HCT116 (cell line): ENCODE data around the gene CEP131. TPM values are rescaled to one million over a fixed set of nuclear protein-coding genes. Genes with fewer than 3 reads are reported as not detected.

Experiments used
- ATAC-seq: fragments of 200-7000 bp; cut with Tn5 transposase; 2 replicates; pipeline ENCODE4 v1.9.1; 2020; ENCODE audit warnings: mild to moderate bottlenecking, moderate library complexity
- BruUV-seq: library from RNA; stranded (reverse); fragments of 400-500 nt; replicated peaks from 2 replicates; lab custom pipeline; 2021; lab: Mats Ljungman, UMichigan
- CTCF ChIA-PET: fragments of 300-600 bp; sonication (Branson Sonifier 250); formaldehyde crosslinking; loops from one replicate; lab custom pipeline; 2021; ENCODE audit warnings: antibody characterized with exemption; lab: Charles Lee
- POLR2A ChIA-PET: fragments of 300-600, 350-600 bp; sonication (Branson Sonifier 250); formaldehyde crosslinking; loops from one replicate; lab custom pipeline; 2021; ENCODE audit warnings: antibody characterized with exemption; lab: Charles Lee
- RAD21 ChIA-PET, 2 experiments: fragments of 300-600 bp; sonication (Branson Sonifier 250); formaldehyde crosslinking; loops; one replicate each; lab custom pipeline; 2023; ENCODE audit warnings: low total read pairs in 2 of 2; ENCODE audit not compliant: uncharacterized antibody in 2 of 2, unreplicated experiment in 2 of 2, low non-redundant PET in 1 of 2; lab: Charles Lee
- DNase-seq: peaks from one replicate; pipeline ENCODE4 v3.0.0-alpha.2; 2010; ENCODE audit warnings: low read depth, low spot score
- H2AFZ ChIP-seq: fragments of 200-600 bp; shearing (Covaris generic), sonication (generic); 2 replicates; pipeline ENCODE4 v1.6.1; 2017; ENCODE audit warnings: low read depth, mixed run types, mixed read lengths, antibody characterized with exemption, low read length; ENCODE audit not compliant: poor library complexity, severe bottlenecking
- H3K27ac ChIP-seq: 2 replicates; pipeline ENCODE4 v1.5.1; 2012; ENCODE audit warnings: low read depth, low read length
- H3K27me3 ChIP-seq: fragments of 200-600 bp; sonication (generic); 2 replicates; pipeline ENCODE4 v1.6.1; 2016; ENCODE audit warnings: mixed run types, low read length, mixed read lengths; ENCODE audit not compliant: insufficient read depth
- H3K36me3 ChIP-seq, 2 experiments: fragments of 200-500 bp in 1 of 2; fragments of 200-600 bp in 1 of 2; sonication (Bioruptor generic) in 1 of 2; sonication (generic) in 1 of 2; 2 replicates each; pipeline versions ENCODE4 v1.5.1 to v1.6.1; 2014 to 2016; ENCODE audit warnings: low read length in 2 of 2, inconsistent platforms in 1 of 2, mixed read lengths in 1 of 2, mixed run types in 1 of 2; ENCODE audit not compliant: insufficient read depth in 2 of 2, control insufficient read depth in 1 of 2
- H3K4me1 ChIP-seq, 2 experiments: fragments of 200-600 bp in 1 of 2; sonication (generic) in 1 of 2; 2 replicates each; pipeline versions ENCODE4 v1.5.1 to v1.6.1; 2012 to 2017; ENCODE audit warnings: low read length in 2 of 2, inconsistent platforms in 1 of 2, mild to moderate bottlenecking in 1 of 2, mixed read lengths in 1 of 2, mixed run types in 1 of 2, moderate library complexity in 1 of 2; ENCODE audit not compliant: insufficient read depth in 2 of 2, control insufficient read depth in 1 of 2
- H3K4me2 ChIP-seq: fragments of 200-600 bp; sonication (generic); 2 replicates; pipeline ENCODE4 v1.6.1; 2017; ENCODE audit warnings: mixed run types, low read length, mixed read lengths
- H3K4me3 ChIP-seq, 2 experiments: fragments of 200-600 bp in 1 of 2; sonication (generic) in 1 of 2; replicated peaks in 1 of 2; 2 replicates each; pipeline ENCODE4 v1.5.1; 2011 to 2016; ENCODE audit warnings: low read length in 2 of 2, control low read depth in 1 of 2, low read depth in 1 of 2, mild to moderate bottlenecking in 1 of 2, mixed read lengths in 1 of 2, mixed run types in 1 of 2
- H3K79me2 ChIP-seq: fragments of 200-600 bp; sonication (generic); 2 replicates; pipeline ENCODE4 v1.6.1; 2017; ENCODE audit warnings: mild to moderate bottlenecking, mixed run types, low read length, moderate library complexity, mixed read lengths; ENCODE audit not compliant: insufficient read depth
- H3K9ac ChIP-seq: fragments of 200-600 bp; sonication (generic); 2 replicates; pipeline ENCODE4 v1.6.1; 2016; ENCODE audit warnings: low read length, mixed read lengths
- H3K9me2 ChIP-seq: fragments of 200-600 bp; sonication (generic), shearing (Covaris generic); 2 replicates; pipeline ENCODE4 v1.6.1; 2017; ENCODE audit warnings: mixed run types, mild to moderate bottlenecking, moderate library complexity; ENCODE audit not compliant: insufficient read depth
- H3K9me3 ChIP-seq, 2 experiments: fragments of 200-500 bp in 1 of 2; fragments of 200-600 bp in 1 of 2; sonication (Bioruptor generic) in 1 of 2; sonication (generic) in 1 of 2; 2 replicates each; pipeline ENCODE4 v1.6.1; 2014 to 2017; ENCODE audit warnings: low read length in 2 of 2, mixed read lengths in 2 of 2, inconsistent platforms in 1 of 2, low read depth in 1 of 2, mild to moderate bottlenecking in 1 of 2, mixed run types in 1 of 2, moderate library complexity in 1 of 2; ENCODE audit not compliant: control insufficient read depth in 1 of 2, insufficient read depth in 1 of 2
- H4K20me1 ChIP-seq: fragments of 200-600 bp; sonication (generic), shearing (Covaris generic); 2 replicates; pipeline ENCODE4 v1.6.1; 2017; ENCODE audit warnings: mixed run types, mild to moderate bottlenecking, moderate library complexity; ENCODE audit not compliant: insufficient read depth
- CBX3 ChIP-seq: IDR thresholded peaks from 2 replicates; pipeline ENCODE4 v1.6.1; 2012; ENCODE audit warnings: low read depth
- CEBPB ChIP-seq: IDR thresholded peaks from 2 replicates; pipeline ENCODE4 v1.6.1; 2012; ENCODE audit warnings: low read depth
- EGR1 ChIP-seq: IDR thresholded peaks from 2 replicates; pipeline ENCODE4 v1.6.1; 2012; ENCODE audit warnings: low read depth
- ELF1 ChIP-seq: IDR thresholded peaks from 2 replicates; pipeline ENCODE4 v1.6.1; 2012; ENCODE audit warnings: low read depth, borderline replicate concordance
- EZH2 ChIP-seq: fragments of 200-600 bp; sonication (generic); IDR thresholded peaks from 2 replicates; pipeline ENCODE4 v1.6.1; 2017; ENCODE audit warnings: antibody characterized with exemption, mixed run types
- FOSL1 ChIP-seq: IDR thresholded peaks from 2 replicates; pipeline ENCODE4 v1.6.1; 2012; ENCODE audit warnings: low read depth
- JUND ChIP-seq: IDR thresholded peaks from 2 replicates; pipeline ENCODE4 v1.6.1; 2012
- POLR2A ChIP-seq: IDR thresholded peaks from 2 replicates; pipeline ENCODE4 v1.7.0; 2011; ENCODE audit warnings: borderline replicate concordance; ENCODE audit not compliant: insufficient read depth, insufficient read length; ENCODE audit errors: extremely low read depth
- POLR2AphosphoS5 ChIP-seq: IDR thresholded peaks from 2 replicates; pipeline ENCODE4 v1.6.1; 2011; ENCODE audit warnings: mild to moderate bottlenecking, low read depth, low read length, moderate library complexity
- SIN3A ChIP-seq: IDR thresholded peaks from 2 replicates; pipeline ENCODE4 v1.6.1; 2012; ENCODE audit warnings: low read depth
- SP1 ChIP-seq: IDR thresholded peaks from 2 replicates; pipeline ENCODE4 v1.6.1; 2012; ENCODE audit warnings: low read depth
- SRF ChIP-seq: IDR thresholded peaks from 2 replicates; pipeline ENCODE4 v1.6.1; 2012; ENCODE audit warnings: low read depth
- YY1 ChIP-seq: IDR thresholded peaks from 2 replicates; pipeline ENCODE4 v1.6.1; 2011; ENCODE audit warnings: low read length, low read depth, moderate library complexity, mild to moderate bottlenecking; ENCODE audit not compliant: insufficient replicate concordance; ENCODE audit errors: extremely low read depth
- ZFX ChIP-seq: fragments of 450-650 bp; IDR thresholded peaks from 2 replicates; pipeline ENCODE4 v1.6.1; 2017
- ZNF274 ChIP-seq: fragments of 200-500 bp; sonication (Bioruptor generic); IDR thresholded peaks from 2 replicates; pipeline ENCODE4 v1.6.1; 2014; ENCODE audit warnings: mild to moderate bottlenecking, low read depth, low read length, inconsistent platforms
- intact Hi-C: fragments of 100-400 bp; cut with micrococcal nuclease; formaldehyde crosslinking; loops from 2 replicates; pipeline ENCODE4 v1.10.0; 2022
- total RNA-seq: library from RNA; stranded (reverse); gene quantifications from one replicate; pipeline ENCODE4 v1.2.1, GENCODE V29; 2021; ENCODE audit not compliant: unreplicated experiment
- TF ChIP-seq, protein P1 (sequence below): IDR thresholded peaks from 2 replicates; pipeline ENCODE4 v1.6.1; 2011; ENCODE audit warnings: mild to moderate bottlenecking, low read length, moderate library complexity; ENCODE audit not compliant: insufficient replicate concordance; ENCODE audit errors: extremely low read depth
- TF ChIP-seq, protein P2 (sequence below): IDR thresholded peaks from 2 replicates; pipeline ENCODE4 v1.6.1; 2012; ENCODE audit warnings: low read depth
- TF ChIP-seq, protein P3 (sequence below), 3 experiments: fragments of 200-600 bp in 1 of 3; sonication (generic) in 1 of 3; IDR thresholded peaks in 2 of 3; conservative IDR thresholded peaks in 1 of 3; 2 replicates each; pipeline ENCODE4 v1.5.1; 2012 to 2017; ENCODE audit warnings: low read depth in 2 of 3, low read length in 2 of 3, antibody characterized with exemption in 1 of 3, borderline replicate concordance in 1 of 3, control low read depth in 1 of 3, mild to moderate bottlenecking in 1 of 3, mixed read lengths in 1 of 3, mixed run types in 1 of 3, moderate library complexity in 1 of 3; ENCODE audit not compliant: insufficient read depth in 1 of 3
- TF ChIP-seq, protein P4 (sequence below): IDR thresholded peaks from 2 replicates; pipeline ENCODE4 v1.6.1; 2012
- TF ChIP-seq, protein P5 (sequence below): IDR thresholded peaks from 2 replicates; pipeline ENCODE4 v1.6.1; 2012

CEP131 gene
- total RNA-seq, 1 experiment from 2014 or later, result 30.2 TPM

DNA sequence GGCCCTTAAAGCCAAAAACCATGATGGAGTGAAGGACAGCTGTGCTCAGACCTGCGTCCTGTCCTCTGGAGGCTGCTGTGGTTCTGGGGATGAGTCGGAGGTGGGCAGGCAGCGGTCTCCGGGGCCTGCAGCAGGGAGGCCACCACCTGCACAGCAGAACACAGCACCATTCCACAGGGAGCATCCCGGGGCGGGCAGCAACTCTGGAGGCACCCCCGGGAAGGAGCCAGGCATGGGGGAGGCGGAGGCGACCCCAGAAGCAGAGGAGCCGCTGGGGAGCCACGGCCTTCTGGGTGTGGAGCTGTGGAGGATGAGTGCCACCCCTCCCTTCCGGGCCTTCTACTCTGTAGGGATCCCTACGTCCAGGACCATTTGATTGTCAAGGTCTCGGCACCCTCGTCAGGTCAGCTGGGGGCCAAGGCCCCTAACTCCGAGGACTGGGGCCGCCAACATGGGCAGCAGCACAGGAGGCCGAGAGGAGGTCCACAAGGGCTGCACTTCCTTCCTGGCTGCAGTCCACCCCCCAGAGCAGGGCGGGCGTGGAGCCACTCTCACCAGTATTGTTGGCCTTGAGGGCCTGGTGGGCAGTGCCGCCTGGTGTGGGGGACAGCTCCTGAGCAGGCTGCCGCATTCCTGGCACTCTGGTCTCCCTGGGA is 23.8 kb downstream of the CEP131 start:
- ATAC-seq (no peak), DNase-seq (no peak)
- no peak overlapping the region for H3K4me3 ChIP-seq
- BruUV-seq, result no TSS peak
- H3K9me3 ChIP-seq, result no peaks in the 10 kb centered on the region
- no peaks in the 10 kb centered on the region for H3K27me3 ChIP-seq
- CTCF ChIA-PET, result interaction anchor here (1.1 kb wide), 1 partner anchor 24 kb away, joined by 3 read pairs; no protein-coding TSS in a partner anchor
- H4K20me1 ChIP-seq, result no peaks in the 10 kb centered on the region
- RAD21 ChIA-PET, result no interaction called here
- POLR2A ChIA-PET, result no interaction called here
- H3K79me2 ChIP-seq, result no peaks in the 10 kb centered on the region
- H3K4me1 ChIP-seq, result peaks cover 0 to 8% of the 10 kb centered on the region in 2 experiments; a peak in 1 of 4 replicates
- H3K4me2 ChIP-seq, result no peak overlapping the region
- no peak overlapping the region for H3K9ac ChIP-seq
- peaks cover 3 to 8% of the 10 kb centered on the region in 2 experiments for H3K36me3 ChIP-seq
- H3K27ac ChIP-seq, result no peak overlapping the region
- H2AFZ ChIP-seq, result no peak overlapping the region
- TF ChIP-seq, protein P1, sequence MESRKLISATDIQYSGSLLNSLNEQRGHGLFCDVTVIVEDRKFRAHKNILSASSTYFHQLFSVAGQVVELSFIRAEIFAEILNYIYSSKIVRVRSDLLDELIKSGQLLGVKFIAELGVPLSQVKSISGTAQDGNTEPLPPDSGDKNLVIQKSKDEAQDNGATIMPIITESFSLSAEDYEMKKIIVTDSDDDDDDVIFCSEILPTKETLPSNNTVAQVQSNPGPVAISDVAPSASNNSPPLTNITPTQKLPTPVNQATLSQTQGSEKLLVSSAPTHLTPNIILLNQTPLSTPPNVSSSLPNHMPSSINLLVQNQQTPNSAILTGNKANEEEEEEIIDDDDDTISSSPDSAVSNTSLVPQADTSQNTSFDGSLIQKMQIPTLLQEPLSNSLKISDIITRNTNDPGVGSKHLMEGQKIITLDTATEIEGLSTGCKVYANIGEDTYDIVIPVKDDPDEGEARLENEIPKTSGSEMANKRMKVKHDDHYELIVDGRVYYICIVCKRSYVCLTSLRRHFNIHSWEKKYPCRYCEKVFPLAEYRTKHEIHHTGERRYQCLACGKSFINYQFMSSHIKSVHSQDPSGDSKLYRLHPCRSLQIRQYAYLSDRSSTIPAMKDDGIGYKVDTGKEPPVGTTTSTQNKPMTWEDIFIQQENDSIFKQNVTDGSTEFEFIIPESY, result no peak
- TF ChIP-seq FOSL1 (no peak), JUND (no peak), POLR2AphosphoS5 (no peak), EGR1 (no peak), SIN3A (no peak), SP1 (no peak), CBX3 (no peak), ZFX (no peak), YY1 (no peak), ELF1 (no peak), ZNF274 (no peak), CEBPB (no peak), POLR2A (no peak), SRF (no peak), EZH2 (no peak)
- TF ChIP-seq, protein P2, sequence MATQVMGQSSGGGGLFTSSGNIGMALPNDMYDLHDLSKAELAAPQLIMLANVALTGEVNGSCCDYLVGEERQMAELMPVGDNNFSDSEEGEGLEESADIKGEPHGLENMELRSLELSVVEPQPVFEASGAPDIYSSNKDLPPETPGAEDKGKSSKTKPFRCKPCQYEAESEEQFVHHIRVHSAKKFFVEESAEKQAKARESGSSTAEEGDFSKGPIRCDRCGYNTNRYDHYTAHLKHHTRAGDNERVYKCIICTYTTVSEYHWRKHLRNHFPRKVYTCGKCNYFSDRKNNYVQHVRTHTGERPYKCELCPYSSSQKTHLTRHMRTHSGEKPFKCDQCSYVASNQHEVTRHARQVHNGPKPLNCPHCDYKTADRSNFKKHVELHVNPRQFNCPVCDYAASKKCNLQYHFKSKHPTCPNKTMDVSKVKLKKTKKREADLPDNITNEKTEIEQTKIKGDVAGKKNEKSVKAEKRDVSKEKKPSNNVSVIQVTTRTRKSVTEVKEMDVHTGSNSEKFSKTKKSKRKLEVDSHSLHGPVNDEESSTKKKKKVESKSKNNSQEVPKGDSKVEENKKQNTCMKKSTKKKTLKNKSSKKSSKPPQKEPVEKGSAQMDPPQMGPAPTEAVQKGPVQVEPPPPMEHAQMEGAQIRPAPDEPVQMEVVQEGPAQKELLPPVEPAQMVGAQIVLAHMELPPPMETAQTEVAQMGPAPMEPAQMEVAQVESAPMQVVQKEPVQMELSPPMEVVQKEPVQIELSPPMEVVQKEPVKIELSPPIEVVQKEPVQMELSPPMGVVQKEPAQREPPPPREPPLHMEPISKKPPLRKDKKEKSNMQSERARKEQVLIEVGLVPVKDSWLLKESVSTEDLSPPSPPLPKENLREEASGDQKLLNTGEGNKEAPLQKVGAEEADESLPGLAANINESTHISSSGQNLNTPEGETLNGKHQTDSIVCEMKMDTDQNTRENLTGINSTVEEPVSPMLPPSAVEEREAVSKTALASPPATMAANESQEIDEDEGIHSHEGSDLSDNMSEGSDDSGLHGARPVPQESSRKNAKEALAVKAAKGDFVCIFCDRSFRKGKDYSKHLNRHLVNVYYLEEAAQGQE, result no peak
- TF ChIP-seq, protein P3, sequence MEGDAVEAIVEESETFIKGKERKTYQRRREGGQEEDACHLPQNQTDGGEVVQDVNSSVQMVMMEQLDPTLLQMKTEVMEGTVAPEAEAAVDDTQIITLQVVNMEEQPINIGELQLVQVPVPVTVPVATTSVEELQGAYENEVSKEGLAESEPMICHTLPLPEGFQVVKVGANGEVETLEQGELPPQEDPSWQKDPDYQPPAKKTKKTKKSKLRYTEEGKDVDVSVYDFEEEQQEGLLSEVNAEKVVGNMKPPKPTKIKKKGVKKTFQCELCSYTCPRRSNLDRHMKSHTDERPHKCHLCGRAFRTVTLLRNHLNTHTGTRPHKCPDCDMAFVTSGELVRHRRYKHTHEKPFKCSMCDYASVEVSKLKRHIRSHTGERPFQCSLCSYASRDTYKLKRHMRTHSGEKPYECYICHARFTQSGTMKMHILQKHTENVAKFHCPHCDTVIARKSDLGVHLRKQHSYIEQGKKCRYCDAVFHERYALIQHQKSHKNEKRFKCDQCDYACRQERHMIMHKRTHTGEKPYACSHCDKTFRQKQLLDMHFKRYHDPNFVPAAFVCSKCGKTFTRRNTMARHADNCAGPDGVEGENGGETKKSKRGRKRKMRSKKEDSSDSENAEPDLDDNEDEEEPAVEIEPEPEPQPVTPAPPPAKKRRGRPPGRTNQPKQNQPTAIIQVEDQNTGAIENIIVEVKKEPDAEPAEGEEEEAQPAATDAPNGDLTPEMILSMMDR (IDR thresholded peaks at IDR 0.05 in 2 of 3, conservative IDR thresholded peaks at IDR 0.05 in 1 of 3; ENCODE audit: borderline replicate concordance in 1 of 3, insufficient read depth in 1 of 3, low read depth in 2 of 3, low read length in 2 of 3), result no peak
- TF ChIP-seq, protein P4, sequence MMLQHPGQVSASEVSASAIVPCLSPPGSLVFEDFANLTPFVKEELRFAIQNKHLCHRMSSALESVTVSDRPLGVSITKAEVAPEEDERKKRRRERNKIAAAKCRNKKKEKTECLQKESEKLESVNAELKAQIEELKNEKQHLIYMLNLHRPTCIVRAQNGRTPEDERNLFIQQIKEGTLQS, result no peak
- TF ChIP-seq, protein P5, sequence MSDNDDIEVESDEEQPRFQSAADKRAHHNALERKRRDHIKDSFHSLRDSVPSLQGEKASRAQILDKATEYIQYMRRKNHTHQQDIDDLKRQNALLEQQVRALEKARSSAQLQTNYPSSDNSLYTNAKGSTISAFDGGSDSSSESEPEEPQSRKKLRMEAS, result no peak
- intact Hi-C loops, result no loop called here
- H3K9me2 ChIP-seq, result no peaks in the 10 kb centered on the region
